Measurements from ENCODE around the gene GUCY2C.

GUCY2C gene

DNA sequence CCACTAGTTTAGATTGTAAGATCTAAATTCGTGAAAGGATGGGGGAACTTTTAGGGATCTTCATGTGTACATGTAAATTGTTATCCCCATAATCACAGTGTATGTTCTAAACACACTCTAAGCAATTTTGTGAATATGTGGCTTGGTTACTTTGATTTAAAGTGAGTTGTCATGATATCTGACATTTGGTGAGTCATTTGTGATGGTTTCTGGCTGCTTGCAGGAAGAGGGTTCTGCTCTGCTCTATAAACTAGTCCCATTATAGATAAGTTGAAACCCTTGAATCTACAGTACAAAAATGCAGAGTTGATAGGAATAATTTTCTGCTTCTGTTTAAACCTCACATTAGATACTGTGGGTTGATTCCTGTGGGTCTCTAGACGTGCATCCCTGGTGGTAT, 14.8 kb downstream of the GUCY2C start:
- no peak for DNase-seq (ENCODE audit: low read depth)

DNA sequence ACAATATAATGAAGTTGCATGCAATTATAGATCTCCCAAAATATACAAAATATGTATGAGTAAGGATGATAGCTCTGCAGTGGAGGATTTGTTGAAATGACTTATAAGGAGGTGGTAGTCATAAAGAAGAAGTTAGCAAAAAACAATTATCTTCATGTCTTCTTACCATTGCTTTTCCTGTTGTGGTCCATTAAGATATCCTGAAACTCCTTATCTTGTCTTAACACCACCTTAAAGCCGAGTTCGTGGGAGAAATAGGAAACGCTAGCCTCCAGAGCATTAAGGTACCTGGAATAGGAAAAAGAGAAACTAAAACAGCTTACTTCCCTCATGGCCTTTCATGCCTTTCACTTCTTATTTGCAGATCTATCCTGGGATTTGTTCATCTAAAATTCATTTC, 15.2 kb downstream of the GUCY2C start:
- no peak for DNase-seq (ENCODE audit: low read depth)

DNA sequence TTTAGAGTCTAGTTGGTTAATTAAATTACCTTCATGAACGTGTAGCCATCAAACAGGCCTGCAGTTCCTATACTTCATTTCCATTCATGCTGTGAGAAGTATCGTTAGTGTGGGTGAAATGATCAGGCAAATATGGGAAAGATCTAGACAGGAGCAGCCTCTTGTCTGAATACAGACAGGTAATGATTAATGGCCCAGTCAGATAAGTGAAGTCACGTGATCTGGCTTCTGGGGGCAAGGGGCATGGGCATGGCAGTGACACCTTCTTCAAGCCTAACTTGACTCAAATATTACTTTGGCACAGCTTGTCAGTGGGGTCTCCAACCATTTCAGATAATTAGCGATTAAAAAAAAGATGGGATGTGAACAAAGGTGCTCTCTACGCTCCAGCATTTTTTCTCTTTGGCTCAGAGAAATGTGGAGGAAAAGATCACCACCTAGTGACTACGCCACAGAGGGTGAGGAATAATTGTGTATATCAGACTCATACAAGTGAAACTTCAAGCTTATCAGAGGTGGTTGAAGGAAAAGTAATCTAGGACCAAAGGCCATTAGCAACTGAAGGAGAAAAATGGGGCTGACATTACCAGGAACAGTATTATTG, 17.8 kb downstream of the GUCY2C start:
- DNase-seq (ENCODE audit: low read depth) = no peak

DNA sequence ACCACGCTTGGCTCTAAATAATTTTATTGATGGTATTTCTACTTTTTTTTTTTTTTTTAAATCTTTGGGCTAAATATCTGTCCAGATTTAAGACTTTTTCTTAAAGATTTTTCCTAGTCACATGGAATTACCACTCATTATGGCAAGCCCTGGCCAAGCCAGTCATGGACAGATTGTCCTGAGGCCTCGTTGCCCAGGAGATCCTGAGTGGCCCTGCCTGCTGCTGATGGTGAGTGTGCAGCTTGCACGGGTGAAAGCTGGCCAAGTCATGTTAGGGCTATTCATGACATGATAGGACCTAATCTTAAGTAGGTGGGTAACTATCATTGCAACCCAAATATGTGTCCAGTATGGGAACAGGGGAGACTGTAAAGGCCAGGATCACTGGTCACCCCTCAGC, 27.8 kb downstream of the GUCY2C start:
- DNase-seq (ENCODE audit: low read depth) = no peak

DNA sequence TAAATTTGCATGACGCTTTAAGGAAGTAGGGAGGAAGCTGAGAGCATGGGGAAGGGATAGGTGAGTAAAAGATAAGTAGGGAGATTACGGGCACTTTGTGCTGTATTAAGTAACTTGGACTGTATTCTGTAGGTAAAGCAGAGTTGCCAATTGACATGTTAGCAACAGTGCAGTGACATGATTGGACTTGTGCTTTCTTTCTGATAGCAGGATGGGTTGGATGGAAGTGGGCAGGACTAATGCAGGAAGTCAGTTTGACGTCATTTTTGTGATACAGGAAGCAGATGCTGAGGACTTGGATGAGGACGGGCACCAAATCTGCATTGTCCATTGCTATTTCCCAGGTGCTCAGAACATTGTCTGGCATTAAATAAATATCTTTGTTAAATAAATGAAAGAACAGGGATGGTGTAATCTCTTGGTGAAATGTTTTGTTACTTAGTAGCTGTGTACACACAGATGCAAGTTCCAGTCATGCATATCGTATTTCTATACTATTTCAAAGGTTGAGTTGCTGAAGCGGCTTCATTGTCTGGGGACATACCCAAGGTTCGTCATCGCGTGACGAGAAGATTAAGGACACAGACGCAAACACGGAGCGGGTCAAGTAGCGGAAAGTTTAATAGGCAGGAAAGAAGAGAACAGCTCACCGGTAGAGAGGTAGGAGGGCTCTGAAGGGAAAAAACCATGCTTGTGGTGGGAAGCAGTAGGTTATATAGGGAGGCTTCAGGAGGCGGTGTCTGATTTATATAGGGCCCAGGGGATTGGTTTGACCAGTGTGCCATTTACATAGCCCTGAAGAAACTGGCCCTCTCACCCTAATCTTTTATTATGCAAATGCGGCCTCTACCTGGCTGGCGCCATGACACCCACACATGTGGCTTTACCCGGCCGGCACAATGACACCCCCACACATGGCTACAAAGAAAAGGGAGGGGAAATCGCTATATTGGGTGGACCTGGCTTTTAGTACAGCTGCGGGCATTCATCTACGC, 30.7 kb downstream of the GUCY2C start:
- no peak for DNase-seq (ENCODE audit: low read depth)

DNA sequence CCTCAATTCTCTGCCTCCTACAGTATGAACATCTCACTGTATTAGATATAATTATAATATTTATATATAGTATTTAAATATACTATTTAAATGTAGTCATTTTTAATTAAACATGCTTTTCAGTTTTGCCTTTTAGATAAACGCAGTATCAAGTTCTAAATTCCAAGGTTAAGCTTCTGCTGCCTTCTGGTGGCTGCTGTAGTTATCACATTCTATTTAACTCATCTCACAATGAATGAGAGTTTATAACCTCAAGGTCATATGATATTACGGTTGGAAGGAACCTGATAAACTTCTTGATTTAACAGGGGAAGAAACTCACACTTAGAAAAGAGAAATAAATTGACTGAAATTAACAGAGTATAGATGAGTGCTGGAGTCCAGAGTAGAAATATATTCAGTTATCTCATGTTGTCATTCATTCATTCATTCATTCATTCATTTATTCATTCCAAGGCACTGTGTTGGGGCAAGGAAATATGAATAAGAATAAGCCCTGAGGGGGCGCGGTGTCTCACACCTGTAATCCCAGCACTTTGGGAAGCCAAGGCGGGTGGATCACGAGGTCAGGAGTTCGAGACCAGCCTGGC, 31.9 kb downstream of the GUCY2C start:
- DNase-seq (ENCODE audit: low read depth) = peak; percentile 45

DNA sequence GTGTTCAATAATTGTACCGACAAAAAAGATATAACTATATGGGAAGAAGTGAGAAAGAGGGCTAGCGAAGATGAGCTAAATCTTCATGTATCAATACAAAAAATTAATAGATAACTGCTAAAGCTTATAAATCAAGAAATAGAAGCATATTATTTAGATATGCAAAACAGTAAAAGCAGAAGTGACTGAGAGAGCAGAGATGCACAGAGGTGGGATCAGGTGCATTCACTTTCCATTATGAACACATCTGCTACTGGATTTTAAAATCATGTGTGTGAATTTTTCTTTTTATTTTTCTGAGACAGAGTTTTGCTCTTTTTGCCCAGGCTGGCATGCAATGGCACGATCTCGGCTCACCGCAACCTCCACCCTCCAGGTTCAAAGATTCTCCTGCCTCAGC, 33.4 kb downstream of the GUCY2C start:
- DNase-seq (ENCODE audit: low read depth) = no peak

DNA sequence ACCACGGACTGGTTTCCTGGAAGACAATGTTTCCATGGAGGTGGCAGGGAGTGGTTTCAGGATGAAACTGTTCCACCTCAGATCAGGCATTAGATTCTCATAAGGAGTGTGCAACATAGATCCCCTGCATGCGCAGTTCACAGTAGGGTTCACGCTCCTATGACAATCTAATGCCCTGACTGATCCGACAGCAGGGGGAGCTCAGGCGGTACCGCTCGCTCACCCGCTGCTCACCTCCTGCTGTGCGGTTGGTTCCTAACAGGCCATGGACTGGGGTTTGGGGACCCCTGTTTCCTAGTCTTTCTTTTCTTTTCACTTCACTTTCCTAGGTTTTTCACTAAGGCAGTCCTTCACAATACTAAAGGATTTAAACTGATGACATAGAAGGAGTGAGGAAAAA, 39.6 kb downstream of the GUCY2C start:
- no peak for DNase-seq (ENCODE audit: low read depth)

DNA sequence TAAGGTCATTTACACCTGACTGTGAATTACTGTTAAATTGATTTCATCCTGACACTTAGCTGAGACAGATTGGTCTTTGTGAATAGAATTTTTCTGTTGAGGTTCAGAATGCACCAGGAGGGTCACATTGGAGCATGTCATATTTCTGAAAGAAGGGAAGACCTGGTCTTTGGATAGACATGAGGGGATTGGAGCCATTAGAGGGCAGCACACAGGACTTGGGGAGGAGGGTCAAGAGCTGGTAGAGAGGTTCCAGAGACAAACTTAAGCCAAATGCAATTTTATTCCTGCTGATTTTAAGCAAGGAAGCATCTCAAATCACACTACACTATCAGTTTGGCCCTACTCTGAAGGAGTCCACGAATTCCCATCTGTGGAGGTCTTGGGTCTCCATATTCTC, 41.1 kb downstream of the GUCY2C start:
- no peak for DNase-seq (ENCODE audit: low read depth)

DNA sequence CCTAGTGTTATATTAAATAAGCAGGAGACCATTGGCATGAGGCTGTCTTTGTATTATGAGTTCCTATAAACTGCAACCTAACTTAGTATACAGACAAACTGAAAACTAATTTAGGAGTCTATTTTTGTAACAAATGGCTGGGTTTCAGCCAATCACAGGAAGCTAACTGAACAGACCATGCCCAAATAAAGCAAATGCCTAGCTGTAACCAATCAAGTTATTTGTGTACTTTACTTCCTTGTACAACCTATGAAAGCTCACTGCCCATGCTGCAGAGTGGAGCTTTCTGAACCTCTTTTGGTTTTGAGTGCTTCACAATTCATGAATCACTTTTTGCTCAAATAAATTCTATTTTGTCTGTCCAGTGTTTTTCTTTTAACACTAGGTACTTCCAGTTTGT, 41.6 kb downstream of the GUCY2C start:
- DNase-seq (ENCODE audit: low read depth) = no peak

DNA sequence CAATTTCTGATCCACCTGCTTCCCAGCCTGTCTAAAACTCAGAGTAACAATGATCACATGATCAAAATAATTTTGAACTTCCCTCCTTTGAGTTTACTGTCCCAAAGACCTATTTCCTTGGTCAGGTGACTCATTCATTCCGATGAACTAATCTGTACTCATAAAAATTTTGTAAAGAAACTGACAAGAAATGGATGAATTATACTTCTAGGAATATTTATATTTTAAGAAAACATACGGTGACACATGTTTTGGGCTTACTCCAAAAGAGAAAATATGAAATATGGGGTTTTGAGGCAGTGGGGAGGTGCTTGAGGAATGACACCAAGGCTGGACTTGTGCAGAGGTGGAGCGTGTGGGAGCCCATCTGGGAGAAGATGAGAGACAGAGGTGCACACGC, 42.0 kb downstream of the GUCY2C start:
- DNase-seq (ENCODE audit: low read depth) = no peak

DNA sequence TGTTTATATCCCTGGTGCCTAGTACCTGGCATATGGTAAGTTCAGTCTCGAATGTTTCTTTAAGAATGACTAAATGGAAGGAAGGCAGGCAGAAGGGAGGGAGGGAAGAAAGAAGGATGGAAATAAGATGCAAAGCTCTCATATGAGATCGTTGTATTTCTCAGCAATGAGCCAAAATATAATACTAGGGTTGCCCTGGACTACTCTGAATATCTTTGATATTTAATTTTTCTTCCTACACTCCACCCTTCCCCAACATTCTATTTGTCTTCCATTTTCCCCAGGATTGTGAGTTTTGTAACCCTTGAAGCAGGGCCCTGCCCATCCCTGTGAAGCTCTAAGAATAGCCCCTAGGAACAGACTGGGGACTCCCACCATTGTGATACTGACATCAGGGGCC, 43.9 kb downstream of the GUCY2C start:
- DNase-seq (ENCODE audit: low read depth) = no peak

DNA sequence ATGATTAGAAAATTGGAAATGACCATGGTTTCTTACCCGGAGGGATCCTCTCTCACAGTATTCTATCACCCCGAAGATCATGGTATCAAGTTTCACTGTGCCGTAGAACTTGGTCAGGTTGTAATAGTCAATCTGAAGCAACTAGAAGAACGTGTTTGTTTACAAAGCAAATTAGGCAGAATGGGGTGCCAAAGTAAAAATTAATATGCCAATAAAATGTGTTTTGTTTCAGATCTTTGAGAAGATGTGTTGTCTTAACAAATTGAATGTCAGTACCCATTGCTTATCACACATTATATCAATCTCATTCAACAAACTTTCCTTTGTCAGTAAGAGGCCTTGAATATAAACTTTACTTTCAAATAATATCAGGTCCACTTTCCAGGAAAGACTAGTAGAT, 45.0 kb downstream of the GUCY2C start:
- no peak for DNase-seq (ENCODE audit: low read depth)

DNA sequence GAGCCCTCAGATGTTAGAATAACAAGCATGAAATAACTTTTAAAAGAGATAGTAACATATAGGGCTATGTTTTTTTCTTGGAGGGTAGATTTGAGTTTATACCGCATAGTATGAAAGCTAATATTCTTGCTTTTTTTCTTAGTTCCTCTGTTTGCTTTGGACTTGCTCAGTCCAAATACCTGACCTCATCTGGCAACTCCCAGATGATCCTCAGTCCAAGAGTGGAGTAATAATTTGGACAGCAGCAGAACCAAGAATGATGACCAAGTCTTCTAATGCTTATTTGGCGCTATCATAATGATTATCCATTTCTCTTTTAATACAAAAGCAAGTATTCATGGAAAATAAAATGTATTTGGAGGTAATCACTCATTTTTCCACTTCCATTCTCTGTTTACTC, 45.6 kb downstream of the GUCY2C start:
- no peak for DNase-seq (ENCODE audit: low read depth)

DNA sequence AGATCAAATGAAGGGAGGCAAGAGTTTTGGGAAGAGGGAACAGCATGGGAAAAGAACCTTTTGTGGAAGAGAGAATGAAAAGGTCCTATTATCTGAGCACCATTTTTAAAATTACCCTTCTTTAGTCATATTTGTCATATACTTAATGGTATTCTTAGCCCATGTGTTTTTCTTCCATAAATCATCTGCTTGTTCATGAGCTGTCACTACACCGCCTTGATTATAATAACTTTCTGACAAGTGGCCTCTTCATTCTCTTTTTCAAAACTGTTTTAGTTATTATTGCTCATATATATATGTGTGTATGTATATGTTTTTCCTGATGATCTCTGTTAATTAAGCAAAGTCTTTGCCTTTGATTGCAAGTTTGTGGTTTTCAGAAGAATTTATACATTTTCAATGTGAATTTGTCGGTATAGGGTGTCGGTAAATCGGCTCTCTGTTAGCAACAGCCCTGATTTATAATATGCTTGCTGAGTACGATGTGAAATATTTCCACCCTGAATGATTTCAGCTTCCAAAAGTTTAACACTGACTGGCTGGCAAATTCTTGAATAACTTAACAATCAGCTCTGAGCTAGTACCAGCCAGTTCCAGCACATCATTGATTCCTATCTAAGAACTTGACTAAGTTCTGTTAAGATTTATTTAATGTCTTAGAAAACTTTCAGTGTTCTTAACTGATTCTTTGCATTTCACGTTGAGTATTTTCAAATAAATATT, 49.2 kb downstream of the GUCY2C start:
- DNase-seq (ENCODE audit: low read depth) = peak; percentile 12

DNA sequence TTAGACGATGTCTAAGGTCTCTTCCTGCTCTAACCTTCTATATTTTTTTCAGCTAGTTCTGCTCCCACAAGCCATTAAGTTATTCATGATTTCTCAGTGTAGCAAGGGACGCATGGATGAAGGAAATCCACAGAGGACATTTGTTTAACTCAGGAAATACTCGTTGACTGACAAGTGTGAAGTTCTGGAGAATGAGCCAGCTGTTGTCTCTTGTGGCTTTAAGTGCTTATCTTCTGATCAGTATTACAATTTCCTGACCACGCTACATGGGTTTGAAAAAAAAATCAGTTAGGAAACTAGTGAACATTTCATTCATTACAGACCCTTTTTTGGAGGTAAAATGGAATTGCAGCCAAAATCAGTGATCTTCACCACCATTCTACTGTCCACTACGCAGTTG, 53.1 kb downstream of the GUCY2C start:
- no peak for DNase-seq (ENCODE audit: low read depth)

DNA sequence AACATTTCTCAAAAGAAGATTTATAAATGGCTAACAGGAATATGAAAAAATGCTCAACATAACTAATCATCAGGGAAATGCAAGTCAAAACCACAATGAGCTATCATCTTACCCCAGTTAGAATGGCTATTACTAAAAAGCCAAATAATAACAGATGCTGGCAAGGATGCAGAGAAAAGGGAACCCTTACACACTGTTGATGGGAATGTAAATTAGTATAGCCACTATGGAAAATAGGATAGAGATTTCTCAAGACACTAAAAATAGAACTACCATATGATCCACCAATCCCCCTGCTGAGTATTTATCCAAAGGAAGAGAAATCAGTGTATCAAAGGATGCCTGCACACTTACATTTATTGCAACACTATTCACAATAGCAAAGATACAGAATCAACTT, 58.3 kb downstream of the GUCY2C start:
- no peak for DNase-seq (ENCODE audit: low read depth)

DNA sequence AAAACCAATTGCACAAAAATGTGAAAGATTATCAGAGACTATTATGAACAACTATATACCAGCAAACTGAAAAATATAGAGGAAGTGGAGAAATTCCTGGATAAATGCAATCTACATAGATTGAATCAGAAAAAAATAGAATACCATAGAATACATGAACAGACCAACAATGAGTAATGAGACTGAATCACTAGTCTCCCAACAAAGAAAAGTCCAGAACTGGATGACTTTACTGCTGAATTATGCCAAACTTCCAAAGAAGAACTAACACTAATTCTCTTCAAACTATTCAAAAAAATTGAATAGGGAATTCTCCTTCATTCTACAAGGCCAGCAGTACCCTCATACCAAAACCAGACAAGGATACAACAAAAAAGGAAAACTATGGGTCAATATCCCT, 60.6 kb downstream of the GUCY2C start:
- DNase-seq (ENCODE audit: low read depth) = no peak

DNA sequence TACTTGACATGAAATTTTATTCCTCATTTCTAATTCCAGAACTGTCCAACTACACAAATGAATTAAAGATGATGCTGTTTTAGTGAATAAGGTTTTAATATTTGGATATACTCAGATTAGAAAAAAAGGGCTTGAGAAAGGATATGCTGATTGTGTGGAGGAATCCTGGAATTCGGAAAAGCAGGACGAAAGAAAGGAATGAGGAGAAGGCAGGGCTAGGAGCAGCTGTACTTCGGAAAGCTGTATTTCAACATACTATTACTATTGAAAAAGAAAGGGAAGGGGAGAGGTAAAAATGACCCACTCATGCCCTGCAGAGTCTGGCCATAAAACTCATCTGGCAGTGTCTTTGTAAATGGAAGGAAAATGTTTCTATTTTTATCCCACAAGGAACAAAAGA, 65.6 kb downstream of the GUCY2C start:
- no peak for DNase-seq (ENCODE audit: low read depth)

DNA sequence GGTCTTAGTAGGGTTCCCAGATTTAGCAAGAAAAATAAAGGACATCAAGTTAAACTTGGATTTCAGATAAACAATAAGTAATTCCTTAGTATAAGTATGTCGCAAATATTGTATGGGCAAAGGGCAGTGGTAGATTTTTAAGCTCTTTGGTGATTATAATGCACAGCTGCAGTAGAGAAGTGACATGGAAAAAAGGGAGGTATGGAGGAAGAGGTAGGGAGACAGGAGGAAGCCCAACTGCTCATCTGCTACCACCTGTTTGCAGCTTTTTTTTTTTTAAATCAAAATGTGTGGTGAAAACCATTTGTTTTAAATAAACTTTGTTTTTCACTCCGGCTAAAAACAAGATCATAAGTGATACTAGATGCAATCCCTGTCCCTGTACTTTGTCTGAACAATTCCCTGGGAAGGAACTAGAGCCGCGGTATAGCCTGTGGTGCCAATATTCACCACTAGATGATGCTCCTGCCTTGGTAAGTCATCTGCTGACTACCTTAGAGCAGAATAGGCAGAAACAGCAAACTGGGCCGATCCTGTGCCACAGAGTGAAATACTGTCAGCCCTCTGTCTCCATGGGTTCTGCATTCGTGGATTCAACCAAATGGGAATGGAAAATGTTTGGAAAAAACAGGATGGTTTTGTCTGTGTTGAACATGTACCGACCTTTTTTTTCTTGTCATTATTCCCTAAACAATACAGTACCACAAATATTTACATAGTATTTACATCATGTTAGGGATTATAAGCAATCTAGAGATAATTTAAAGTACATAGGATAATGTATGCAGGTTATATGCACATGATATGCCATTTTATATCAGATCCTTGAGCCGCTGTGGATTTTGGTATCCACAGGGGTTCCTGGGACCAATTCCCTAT, 66.3 kb downstream of the GUCY2C start:
- DNase-seq (ENCODE audit: low read depth) = peak; percentile 62

DNA sequence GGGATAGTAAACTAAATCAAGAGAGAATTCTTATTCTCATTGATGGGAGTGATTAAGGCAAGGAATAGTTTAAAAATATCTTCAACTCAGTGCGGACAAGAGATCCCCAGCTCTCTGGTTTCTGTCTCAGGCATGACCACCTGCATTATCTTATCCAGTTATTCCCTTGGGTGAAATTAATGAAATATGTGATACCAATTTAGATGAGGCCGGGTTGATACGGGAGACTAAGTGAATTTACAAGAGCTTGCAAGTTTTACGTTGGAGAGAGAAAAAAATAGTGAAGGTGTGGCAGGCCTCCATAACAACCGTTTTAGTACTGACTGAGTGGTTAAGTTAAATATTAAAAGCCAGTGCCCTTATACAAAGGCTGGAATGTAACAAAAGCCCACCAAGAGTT, 67.6 kb downstream of the GUCY2C start:
- no peak for DNase-seq (ENCODE audit: low read depth)

DNA sequence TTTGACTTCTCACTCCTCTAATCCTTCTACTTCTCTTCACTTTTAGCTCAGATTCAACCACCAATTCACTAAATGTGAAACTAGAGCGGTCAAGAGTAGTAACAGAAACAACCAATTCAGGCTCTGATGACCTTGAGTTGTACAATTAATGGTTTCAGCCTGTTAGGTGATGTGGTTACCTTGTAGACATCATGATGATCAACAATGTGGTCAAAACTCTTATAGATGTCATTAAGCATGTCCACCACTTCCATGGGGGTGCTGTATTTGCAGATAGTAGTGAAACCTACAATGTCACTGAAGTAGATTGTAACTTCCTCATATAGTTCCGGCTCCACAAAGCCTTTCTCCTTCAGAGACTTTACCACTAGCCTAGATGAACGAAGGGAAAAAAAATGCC, 74.6 kb downstream of the GUCY2C start:
- no peak for DNase-seq (ENCODE audit: low read depth)
